ENCODE results near the gene FBXO10.
"Not testable (repeated sequence)": the region's sequence is repeated elsewhere in the genome, so short reads cannot be mapped to it uniquely, and the experiment has no call there.

Gene FBXO10

GRCh38 chr9:37512437-37512836 lies 63.7 kb downstream of the FBXO10 start:
- no peak for DNase-seq (ENCODE audit: low spot score)

GRCh38 chr9:37511016-37512010 lies 64.9 kb downstream of the FBXO10 start:
- DNase-seq (ENCODE audit: low spot score), result peak; percentile 24

GRCh38 chr9:37510053-37510452 lies 66.1 kb downstream of the FBXO10 start:
- DNase-seq (ENCODE audit: low spot score), result not testable (repeated sequence)

DNA sequence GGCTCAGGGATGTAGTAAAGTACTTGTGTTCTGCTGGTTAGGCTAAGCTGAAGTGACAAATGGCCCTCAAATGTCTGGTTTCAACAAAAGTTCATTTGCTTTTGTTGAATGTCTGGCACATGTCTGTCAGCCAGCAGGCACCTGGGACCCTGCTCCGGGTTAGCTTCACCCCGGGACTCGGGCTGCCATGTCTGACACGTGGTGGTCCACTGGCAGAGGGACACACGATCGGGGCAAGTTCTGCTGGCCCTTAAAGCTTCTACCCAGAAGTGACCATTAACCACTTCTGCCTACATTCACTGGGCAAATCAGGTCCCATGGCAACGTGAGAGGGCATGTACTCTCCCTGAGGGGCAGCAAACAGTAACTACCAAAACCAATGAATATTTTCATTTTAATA lies 66.6 kb downstream of the FBXO10 start:
- no peak for DNase-seq (ENCODE audit: low spot score)

DNA sequence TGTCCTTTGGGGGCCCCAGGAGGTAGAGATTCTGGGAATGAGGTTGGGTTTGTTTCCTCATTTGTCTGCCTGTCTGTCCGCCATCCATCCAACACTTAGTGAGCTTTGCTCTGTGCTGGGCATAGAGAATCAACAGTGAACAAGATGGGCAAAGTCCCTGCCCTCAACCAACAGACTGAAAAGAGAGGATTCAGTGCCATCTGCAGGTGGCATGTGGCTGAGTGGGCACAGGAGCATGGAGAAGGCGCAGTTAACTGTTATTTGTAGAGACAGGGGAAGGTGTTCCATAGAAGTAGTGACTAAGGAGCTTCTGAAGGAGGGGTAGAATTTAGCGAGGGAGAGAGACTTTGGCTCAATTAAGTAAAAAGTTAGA lies 67.4 kb downstream of the FBXO10 start:
- no peak for DNase-seq (ENCODE audit: low spot score)

DNA sequence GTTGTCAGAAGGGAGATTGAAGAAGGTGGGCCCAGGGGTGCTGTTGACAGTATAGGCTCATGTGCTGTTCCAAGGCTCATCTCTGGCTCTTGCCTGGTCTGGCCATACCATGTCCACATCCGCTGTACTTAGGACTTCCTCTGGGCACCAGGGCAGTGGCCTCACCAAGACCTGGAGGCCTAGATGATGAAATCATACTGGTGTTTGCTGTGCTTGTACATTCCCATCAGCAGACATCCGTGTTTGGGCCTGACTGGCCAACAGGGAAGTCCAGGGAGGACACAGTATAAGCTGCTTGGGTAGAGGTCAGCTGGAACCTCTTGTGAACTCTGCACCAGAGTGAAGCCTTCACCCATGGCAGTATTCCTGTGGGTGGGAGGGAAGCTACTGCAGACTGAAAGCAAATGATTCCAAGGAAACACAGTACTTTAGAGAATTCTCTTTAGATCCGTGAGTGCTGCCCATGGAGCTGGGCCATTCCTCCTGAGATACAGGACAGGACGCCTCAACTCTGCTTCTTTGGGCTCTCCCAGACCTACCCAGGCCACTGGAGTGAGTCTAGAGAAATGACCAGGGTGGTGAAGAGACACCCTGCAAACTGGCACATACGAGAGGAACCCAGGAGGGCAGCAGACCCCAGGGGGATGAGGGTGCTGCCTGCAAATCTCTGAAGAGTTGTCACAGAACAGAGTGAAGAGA lies 67.9 kb downstream of the FBXO10 start:
- DNase-seq (ENCODE audit: low spot score), result no peak

DNA sequence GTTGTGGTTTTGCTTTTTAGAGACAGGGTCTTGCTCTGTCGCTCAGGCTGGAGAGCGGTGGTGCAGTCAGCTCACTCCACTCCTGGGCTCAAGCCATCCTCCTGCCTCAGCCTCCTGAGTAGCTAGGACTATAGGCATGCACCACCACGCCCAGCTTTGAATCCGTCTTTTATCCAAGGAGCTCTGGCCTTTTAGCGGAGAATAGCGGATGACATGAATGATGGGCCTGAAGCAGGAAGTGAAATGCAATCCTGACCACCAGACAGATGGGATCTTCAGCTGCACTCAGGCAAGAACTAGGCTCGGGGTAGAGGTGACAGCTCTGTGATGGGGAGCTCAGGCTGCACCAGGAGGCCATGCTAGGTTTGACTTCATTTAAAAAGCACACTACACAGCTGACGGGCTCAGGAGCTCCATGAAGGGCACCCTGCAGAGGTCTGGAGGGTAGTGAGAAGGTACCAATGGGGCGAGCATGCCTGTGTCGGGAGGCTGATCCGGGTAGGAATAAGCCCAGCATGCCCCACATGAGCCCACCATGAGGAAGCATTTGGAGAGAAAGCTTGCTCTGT lies 68.5 kb downstream of the FBXO10 start:
- no peak for DNase-seq (ENCODE audit: low spot score)

- no peak for DNase-seq (ENCODE audit: low spot score)
Observed at GRCh38 chr9:37504605-37505004, 71.6 kb downstream of the FBXO10 start.

DNA sequence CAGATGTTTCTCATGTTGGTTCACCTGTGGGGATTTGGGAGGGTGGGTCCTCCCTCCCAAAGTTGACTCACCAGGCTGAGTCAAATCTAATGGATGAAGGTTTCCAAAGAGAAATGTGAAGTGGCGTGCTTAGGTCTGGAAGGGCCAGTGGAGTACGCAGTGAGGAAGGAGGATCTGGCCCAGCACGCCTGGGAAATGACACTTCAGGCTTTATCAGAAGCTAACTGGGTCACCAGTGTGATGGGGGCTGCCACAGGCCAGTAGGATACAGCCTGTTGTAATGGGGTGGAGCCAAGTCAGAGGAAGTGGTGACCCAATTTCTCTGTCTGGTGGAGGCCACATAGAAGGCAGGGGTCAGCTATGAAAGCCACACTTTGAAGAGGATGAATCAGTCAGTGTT lies 72.4 kb downstream of the FBXO10 start:
- no peak for DNase-seq (ENCODE audit: low spot score)

GRCh38 chr9:37501957-37502596 lies 74.1 kb downstream of the FBXO10 start:
- no peak for DNase-seq (ENCODE audit: low spot score)

DNA sequence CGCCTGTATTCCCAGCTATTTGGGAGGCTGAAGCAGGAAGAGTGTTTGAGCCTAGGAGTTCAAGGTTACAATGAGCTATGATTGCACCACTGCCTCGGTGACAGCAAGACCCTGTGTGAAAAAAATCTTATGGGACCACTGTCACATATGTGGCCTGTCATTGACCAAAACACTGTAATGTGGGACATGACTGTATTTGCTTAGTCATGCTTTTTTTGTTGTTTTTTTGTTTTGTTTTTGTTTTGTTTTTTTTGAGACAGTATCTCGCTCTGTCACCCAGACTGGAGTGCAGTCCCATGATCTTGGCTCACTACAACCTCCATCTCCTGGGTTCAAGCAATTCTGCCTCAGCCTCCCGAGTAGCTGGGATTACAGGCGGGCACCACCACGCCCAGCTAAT lies 76.9 kb downstream of the FBXO10 start:
- DNase-seq (ENCODE audit: low spot score), result no peak

DNA sequence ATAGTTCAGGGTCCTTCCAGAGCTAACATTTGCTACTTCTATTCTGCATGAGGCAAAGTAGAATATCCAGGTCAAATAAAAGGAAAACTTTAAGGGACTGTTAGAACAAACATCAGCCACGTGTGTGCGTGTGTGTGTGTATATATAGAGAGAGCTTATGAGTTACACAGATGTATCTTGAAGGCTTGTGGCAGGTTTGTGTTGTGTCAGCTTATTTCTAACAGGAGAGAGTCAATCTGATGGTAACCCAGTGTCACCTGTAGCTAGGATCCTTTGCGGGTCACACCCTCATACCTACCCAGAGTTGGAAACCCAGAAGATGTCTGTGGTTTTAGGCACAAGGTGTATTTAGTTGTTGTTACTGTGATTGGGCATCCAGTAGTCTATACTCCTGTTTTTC lies 77.7 kb downstream of the FBXO10 start:
- DNase-seq (ENCODE audit: low spot score), result no peak

GRCh38 chr9:37497320-37497719 lies 78.9 kb downstream of the FBXO10 start:
- DNase-seq (ENCODE audit: low spot score), result no peak

DNA sequence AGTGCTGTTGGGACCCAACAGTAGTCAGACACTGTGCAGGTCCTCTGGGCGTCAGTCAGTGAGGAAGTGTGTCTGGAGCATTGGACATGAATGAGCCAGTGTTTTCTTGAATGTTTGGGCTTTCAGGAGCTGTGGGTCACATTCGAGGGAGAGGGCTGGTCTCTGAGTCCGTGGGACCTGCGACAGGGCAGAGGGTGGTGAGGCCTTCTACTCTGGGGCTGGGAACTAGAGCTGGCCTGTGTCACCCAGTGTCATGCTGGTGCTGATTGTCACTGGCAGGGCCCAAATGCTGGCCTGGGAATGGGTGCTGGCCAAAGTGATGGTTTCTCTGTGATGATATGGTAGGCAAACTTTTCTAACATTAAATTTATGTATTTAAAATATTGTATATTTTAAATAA lies 80.2 kb downstream of the FBXO10 start:
- DNase-seq (ENCODE audit: low spot score), result no peak

DNA sequence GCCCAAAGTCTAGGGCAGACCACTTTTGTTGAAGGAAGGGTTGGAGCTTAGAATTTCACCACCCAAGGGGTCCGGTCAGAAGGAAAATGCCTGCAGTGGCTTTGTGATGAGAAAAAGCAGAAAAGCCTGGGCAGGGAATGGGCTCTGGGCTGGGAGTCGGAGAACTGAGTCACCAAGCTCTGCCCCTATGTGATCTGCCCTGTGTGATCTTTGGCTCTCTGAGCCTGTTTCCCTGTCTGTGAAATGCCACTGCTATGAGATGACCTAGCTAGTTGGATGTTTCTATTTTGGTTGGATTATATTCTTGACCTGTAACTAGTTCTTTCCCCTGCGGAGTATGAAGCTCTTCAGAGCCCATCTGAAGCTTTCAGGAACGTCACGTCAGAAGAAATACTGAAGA lies 80.6 kb downstream of the FBXO10 start:
- no peak for DNase-seq (ENCODE audit: low spot score)

DNA sequence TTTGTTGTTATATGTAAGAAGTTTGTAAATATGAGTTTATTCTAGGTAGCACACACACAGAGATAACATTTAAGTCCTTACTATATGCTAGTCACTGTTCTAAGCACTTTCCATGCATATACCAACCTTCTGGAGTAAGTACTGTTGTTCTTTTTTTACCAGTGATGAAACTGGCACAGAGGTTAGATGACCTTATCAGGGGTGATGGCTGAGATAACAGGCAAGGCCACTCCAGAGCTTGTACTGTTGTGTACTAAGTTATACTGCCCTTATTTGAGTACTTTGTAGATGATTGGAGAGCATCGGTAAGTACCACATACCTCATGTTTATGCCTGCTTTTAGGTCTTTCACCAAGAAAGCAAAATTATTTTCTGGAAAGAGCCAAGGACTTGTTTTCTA lies 84.2 kb downstream of the FBXO10 start:
- DNase-seq (ENCODE audit: low spot score), result no peak

- no peak for DNase-seq (ENCODE audit: low spot score)
Observed at GRCh38 chr9:37486616-37487548, 89.3 kb downstream of the FBXO10 start.

GRCh38 chr9:37486256-37486615 lies 89.9 kb downstream of the FBXO10 start:
- no peak for DNase-seq (ENCODE audit: low spot score)

- peak; percentile 99 for DNase-seq (ENCODE audit: low spot score)
Observed at GRCh38 chr9:37485389-37486255, 90.6 kb downstream of the FBXO10 start, which contains the start of gene POLR1E. TSS of gene POLR1E (plus strand) at chr9:37485948. CDS start at chr9:37486048, 100 bp downstream.

DNA sequence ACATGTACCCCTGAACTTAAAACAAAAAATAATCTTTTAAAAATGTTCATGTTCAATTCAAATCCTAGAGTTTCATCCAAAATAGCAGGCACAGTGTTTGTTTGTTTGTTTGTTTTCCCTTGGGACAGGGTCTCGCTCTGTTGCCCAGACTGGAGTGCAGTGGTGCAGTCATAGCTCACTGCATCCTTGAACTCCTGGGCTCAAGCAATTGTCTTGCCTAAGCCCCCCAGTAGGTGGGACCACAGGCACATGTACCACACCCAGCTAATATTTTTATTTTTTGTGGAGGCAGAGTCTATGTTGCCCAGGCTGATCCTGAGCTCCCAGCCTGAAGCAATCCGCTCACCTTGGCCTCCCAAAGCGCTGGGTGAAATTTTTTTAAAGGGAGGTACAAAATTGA lies 95.4 kb downstream of the FBXO10 start:
- no peak for DNase-seq (ENCODE audit: low spot score)

All from germinal center (tissue), 1 donor.